ENCODE results near the gene BMF. TPM values are rescaled to one million over a fixed set of nuclear protein-coding genes. Genes with fewer than 3 reads are reported as not detected.

BMF gene
- total RNA-seq, 2 experiments from 2014 or later, result 5.1 to 5.4 TPM

DNA sequence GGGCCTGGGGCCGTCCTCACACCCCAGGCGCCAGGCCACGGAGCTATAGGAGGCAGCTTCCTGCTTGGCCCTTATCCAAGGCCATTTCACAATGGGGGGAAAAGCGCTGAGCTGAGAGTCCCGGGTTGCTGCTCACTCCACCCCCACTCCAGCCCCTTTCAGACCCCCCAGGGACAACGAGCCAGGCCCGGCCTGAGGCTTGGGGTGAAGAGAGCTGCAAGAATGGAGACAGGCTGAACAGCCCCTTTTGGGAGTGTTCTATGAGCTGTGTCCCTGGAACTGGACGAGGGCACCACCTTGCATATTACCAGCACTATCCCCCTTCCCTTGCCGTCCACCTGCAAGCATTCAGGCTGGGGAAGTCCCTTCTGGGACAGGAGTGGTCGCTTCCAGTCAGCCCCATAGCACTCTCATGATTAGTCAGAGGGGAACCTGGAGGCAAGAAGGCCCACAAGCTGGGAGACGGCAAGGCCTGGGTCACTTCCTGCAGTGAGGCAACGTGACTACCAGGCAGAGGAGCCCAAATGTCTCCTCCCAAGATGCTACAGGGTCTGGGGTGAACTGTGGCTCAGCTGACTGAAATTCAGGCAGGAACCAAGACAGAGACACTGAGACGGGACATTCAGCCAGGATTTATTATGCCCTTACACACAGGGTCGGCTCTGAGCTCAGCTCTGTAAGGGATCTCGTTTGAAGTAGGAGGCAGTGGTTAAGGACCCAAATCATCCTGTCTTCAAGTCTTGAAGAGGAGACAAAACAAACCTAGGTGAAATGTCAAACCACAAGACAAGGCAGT is 61.1 kb downstream of the BMF start:
- Mint-ChIP-seq H3K36me3 (peaks cover 26% of the 10 kb centered on the region), H3K9me3 (peaks cover 1% of the 10 kb centered on the region), H3K4me3 (peak overlapping the region; percentile 46), H3K27me3 (no peaks in the 10 kb centered on the region), H3K27ac (peak overlapping the region; percentile 95), H3K4me1 (peaks cover 75% of the 10 kb centered on the region)
- DNase-seq, result peak; percentile 78

DNA sequence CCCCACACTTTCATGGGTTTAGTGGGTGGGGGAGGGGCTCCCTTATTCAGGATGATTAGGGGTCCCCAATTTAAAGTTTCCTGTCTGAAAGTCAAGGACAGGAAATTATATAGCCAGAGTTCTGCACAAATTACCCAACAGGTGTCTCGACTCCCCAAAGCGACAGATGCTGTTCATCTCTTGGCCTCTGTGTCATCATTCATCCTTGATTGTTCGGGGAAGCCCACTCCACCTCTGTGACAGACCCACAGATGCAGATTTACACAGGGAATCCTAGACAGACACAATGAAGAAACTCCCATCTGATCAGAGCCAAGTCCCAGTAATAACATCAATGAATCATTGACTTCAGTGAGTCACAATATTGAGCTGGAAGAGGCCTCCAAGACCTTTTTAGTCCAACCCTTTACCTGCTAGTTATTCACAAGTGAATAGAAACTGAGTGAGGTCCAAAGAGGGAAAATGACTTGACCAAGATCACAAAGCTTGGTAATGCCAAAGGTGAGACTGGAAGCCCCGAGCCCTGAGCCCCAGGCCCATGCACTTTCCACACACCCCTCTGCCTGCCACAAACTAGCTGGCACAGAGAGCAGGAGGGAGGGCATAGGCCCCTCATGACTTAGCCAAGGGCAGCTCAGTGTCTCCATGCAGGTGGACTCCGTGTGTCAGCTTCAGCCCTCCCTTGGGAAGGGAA is 61.8 kb downstream of the BMF start:
- H3K4me3 Mint-ChIP-seq, result no peak overlapping the region
- H3K9me3 Mint-ChIP-seq, result peaks cover 1% of the 10 kb centered on the region
- DNase-seq, result no peak
- H3K4me1 Mint-ChIP-seq, result peaks cover 67% of the 10 kb centered on the region
- H3K27me3 Mint-ChIP-seq, result no peaks in the 10 kb centered on the region
- H3K36me3 Mint-ChIP-seq, result peaks cover 24% of the 10 kb centered on the region
- H3K27ac Mint-ChIP-seq, result peak overlapping the region; percentile 95

DNA sequence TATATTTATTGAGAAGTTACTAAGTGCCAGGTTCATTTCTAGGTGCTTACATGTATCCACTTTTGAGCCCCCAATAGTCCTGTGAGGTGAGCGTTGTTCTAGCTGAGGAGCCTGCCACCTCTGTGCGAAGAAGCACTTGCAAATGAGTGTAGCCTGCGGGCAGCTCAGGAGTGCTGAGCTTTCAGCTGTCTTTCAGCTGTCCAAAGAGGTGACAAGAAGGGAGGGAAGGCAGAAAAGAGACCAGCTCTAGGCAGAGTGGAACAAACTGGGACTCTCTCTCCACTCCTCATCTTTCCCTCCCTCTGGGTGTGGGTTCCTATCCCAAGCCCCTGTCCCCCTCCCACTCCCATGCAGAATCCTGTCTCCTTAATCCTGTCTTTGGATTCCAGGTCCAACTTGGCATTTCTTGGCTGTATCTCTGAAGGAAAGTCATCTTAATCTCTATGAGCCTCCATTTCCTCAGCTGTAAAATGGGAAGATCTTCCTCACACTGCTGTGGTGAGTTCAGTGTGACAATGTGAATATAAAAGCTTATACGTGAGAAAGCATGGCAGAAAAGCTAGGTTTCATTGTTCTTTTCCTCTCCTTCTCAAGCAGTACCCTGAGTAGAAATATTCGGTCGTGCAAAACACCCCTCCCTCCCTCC is 63.0 kb downstream of the BMF start:
- no peak overlapping the region for H3K4me3 Mint-ChIP-seq
- peak overlapping the region; percentile 3 for H3K27ac Mint-ChIP-seq
- no peaks in the 10 kb centered on the region for H3K27me3 Mint-ChIP-seq
- no peak for DNase-seq
- peaks cover 33% of the 10 kb centered on the region for H3K36me3 Mint-ChIP-seq
- H3K4me1 Mint-ChIP-seq, result peaks cover 69% of the 10 kb centered on the region
- peaks cover 1% of the 10 kb centered on the region for H3K9me3 Mint-ChIP-seq

DNA sequence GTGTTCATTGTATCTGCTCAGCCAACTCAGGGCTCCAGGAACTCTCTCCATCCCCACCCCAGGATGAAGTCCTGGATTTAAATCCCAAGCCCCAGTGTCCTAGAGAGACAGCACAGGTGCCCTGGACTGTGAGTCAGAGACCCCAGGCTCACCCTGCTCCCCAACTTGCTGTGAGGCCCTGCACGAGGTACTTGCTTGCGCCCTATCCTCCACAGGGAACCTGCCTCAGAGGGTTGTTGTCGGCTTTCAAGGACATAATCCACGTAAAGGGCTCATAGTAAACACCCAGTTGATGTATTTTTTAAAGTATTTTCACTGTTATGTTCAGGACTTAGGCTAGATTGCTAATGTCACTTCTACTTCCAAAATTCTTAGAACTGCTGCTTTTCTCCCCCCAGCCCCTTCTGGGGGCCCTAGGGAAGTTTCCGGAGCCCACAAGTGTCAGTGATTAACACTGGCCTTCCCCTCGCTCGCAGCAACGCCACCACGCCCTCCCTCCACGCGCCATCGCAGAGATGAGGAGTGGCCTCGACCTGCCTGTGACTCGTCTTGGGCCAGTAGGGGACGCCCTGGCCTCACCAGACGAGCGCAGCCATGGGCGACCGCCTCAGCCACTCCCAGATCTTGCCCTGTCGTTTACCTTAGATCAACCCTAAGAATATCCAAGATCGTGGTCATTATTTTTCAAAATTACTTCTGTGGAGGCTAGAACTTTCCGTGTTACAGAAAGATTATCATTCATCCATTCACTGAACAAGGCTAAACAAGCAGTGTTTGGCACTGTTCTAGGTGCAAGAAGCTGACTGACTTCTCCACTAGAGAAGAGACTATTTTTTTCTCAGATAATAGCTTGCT is 63.7 kb downstream of the BMF start:
- DNase-seq, result peak; percentile 88
- Mint-ChIP-seq H3K36me3 (peaks cover 32% of the 10 kb centered on the region), H3K27me3 (no peaks in the 10 kb centered on the region), H3K4me1 (peaks cover 73% of the 10 kb centered on the region), H3K4me3 (peak overlapping the region; percentile 63), H3K27ac (peak overlapping the region; percentile 51), H3K9me3 (no peaks in the 10 kb centered on the region)

- no peaks in the 10 kb centered on the region for H3K27me3 Mint-ChIP-seq
Observed at GRCh38 chr15:40043927-40044716, 64.6 kb downstream of the BMF start.

GRCh38 chr15:40042791-40043320 is 65.8 kb downstream of the BMF start:
- Mint-ChIP-seq H3K9me3 (no peaks in the 10 kb centered on the region), H3K36me3 (peaks cover 30% of the 10 kb centered on the region), H3K4me3 (no peak overlapping the region), H3K27ac (no peak overlapping the region), H3K4me1 (peaks cover 60% of the 10 kb centered on the region), H3K27me3 (no peaks in the 10 kb centered on the region)
- DNase-seq, result no peak

More at GRCh38 chr15:40043927-40044716, 64.6 kb downstream of the BMF start:
- H3K4me1 Mint-ChIP-seq, result peaks cover 66% of the 10 kb centered on the region
- peak overlapping the region; percentile 43 for H3K27ac Mint-ChIP-seq
- DNase-seq, result no peak
- H3K36me3 Mint-ChIP-seq, result peaks cover 26% of the 10 kb centered on the region
- H3K4me3 Mint-ChIP-seq, result peak overlapping the region; percentile 63
- no peaks in the 10 kb centered on the region for H3K9me3 Mint-ChIP-seq

DNA sequence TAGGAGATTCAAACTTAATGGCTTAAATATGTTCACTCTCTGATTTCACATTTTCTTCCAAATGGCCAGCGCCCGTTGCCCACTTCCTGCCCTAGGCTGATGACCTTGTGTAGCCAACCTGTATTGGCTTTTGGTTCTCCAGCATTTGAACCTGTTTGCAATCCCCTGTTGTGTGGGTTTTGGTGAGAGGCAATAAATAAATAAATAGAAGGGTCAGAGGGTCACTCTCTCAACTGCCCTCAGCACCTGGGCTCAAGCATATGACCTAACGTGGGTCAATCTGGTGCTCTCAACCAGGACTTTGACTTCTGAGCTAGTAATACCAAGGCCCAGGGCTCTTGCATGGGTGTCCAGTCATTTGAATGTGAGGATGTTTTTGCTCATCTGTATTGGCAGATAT is 67.9 kb downstream of the BMF start:
- Mint-ChIP-seq H3K36me3 (peaks cover 38% of the 10 kb centered on the region), H3K4me3 (peak overlapping the region; percentile 97), H3K27me3 (no peaks in the 10 kb centered on the region), H3K9me3 (no peaks in the 10 kb centered on the region), H3K4me1 (peaks cover 57% of the 10 kb centered on the region), H3K27ac (no peak overlapping the region)
- no peak for DNase-seq

GRCh38 chr15:40040293-40040635 is 68.4 kb downstream of the BMF start:
- Mint-ChIP-seq H3K27me3 (no peaks in the 10 kb centered on the region), H3K4me3 (peak overlapping the region; percentile 97), H3K36me3 (peaks cover 38% of the 10 kb centered on the region), H3K9me3 (no peaks in the 10 kb centered on the region), H3K27ac (peak overlapping the region; percentile 96), H3K4me1 (peaks cover 54% of the 10 kb centered on the region)
- DNase-seq, result no peak

GRCh38 chr15:40038638-40039543 is 69.8 kb downstream of the BMF start, which contains the start of gene SRP14:
TSS of gene SRP14 (minus strand) at chr15:40039181. CDS start at chr15:40039116, 65 bp downstream.
- peak within 1 kb of the TSS; percentile 97 for H3K4me3 Mint-ChIP-seq
- peak within 1 kb of the TSS; percentile 96 for H3K27ac Mint-ChIP-seq
- H3K36me3 Mint-ChIP-seq, result peaks cover 44% of the 10 kb centered on the region
- no peaks in the 10 kb centered on the region for H3K9me3 Mint-ChIP-seq
- peaks cover 47% of the 10 kb centered on the region for H3K4me1 Mint-ChIP-seq
- peak; percentile 92 for DNase-seq
- H3K27me3 Mint-ChIP-seq, result no peaks in the 10 kb centered on the region

- H3K9me3 Mint-ChIP-seq, result no peaks in the 10 kb centered on the region
- peaks cover 47% of the 10 kb centered on the region for H3K4me1 Mint-ChIP-seq
- H3K27ac Mint-ChIP-seq, result peak overlapping the region; percentile 96
- no peak for DNase-seq
- peak overlapping the region; percentile 97 for H3K4me3 Mint-ChIP-seq
- no peaks in the 10 kb centered on the region for H3K27me3 Mint-ChIP-seq
- peaks cover 44% of the 10 kb centered on the region for H3K36me3 Mint-ChIP-seq
Observed at GRCh38 chr15:40038275-40038637, 70.4 kb downstream of the BMF start.

Data from activated naive CD8-positive, alpha-beta T cell treated with anti-CD3 and anti-CD28 coated beads for 36 hours (primary cell).